Lower lobe of right lung (tissue), 2 donors: ENCODE results near the gene CCR7. TPM values are rescaled to one million over a fixed set of nuclear protein-coding genes. Genes with fewer than 3 reads are reported as not detected.
"Not testable (repeated sequence)": the region's sequence is repeated elsewhere in the genome, so short reads cannot be mapped to it uniquely, and the experiment has no call there.

Experiments used
- ATAC-seq, 2 donors: fragments of 200-7000 bp; cut with Tn5 transposase; one replicate each; pipeline ENCODE4 v1.9.1; 2020 to 2022; ENCODE audit warnings: mild to moderate bottlenecking in 2 of 2, moderate library complexity in 2 of 2
- DNase-seq: peaks from one replicate; pipeline ENCODE4 v3.0.0-alpha.2; 2020
- H3K27ac ChIP-seq: fragments of 200-600 bp; one replicate; pipeline ENCODE4 v1.8.0; 2022
- H3K27me3 ChIP-seq: fragments of 200-600 bp; one replicate; pipeline ENCODE4 v1.8.0; 2022; ENCODE audit warnings: low read depth
- H3K36me3 ChIP-seq: fragments of 200-600 bp; one replicate; pipeline ENCODE4 v1.8.0; 2022; ENCODE audit warnings: mild to moderate bottlenecking
- H3K4me1 ChIP-seq: fragments of 200-600 bp; one replicate; pipeline ENCODE4 v1.8.0; 2022
- H3K4me3 ChIP-seq: fragments of 200-600 bp; one replicate; pipeline ENCODE4 v1.8.0; 2022; ENCODE audit warnings: mild to moderate bottlenecking
- H3K9me3 ChIP-seq: fragments of 200-600 bp; one replicate; pipeline ENCODE4 v1.8.0; 2022
- CTCF ChIP-seq: fragments of 200-600 bp; IDR thresholded peaks from one replicate; pipeline ENCODE4 v1.8.0; 2022; ENCODE audit warnings: antibody characterized with exemption, mild to moderate bottlenecking
- intact Hi-C: fragments of 100-400 bp; cut with DNase I; formaldehyde crosslinking; loops from one replicate; pipeline ENCODE4 v1.11.0; 2022
- total RNA-seq: library from RNA; stranded (reverse); fragmentation: NEBNext Ultra II Directional; extraction: Animal tissue kit (Norgen Biotek cat#: 25700); gene quantifications from one replicate; pipeline ENCODE4 v1.2.1, GENCODE V29; 2021
- donor health status: DM: no; HTN: yes; CAD: no; lungs with severe emphysema.

Gene CCR7
- total RNA-seq, 1 donor from 2014 or later: 2.2 TPM

- ATAC-seq: peak; percentile 67 to 70
- Histone ChIP-seq H3K4me1 (peaks cover 72% of the 10 kb centered on the region), H3K36me3 (no peaks in the 10 kb centered on the region), H3K27ac (peak overlapping the region; percentile 81), H3K27me3 (no peaks in the 10 kb centered on the region), H3K9me3 (no peaks in the 10 kb centered on the region), H3K4me3 (no peak overlapping the region)
- no peak for TF ChIP-seq CTCF
- intact Hi-C loops: no loop called here
- peak; percentile 71 for DNase-seq
Measured at GRCh38 chr17:40548982-40549685, 16.1 kb downstream of the CCR7 start.

DNA sequence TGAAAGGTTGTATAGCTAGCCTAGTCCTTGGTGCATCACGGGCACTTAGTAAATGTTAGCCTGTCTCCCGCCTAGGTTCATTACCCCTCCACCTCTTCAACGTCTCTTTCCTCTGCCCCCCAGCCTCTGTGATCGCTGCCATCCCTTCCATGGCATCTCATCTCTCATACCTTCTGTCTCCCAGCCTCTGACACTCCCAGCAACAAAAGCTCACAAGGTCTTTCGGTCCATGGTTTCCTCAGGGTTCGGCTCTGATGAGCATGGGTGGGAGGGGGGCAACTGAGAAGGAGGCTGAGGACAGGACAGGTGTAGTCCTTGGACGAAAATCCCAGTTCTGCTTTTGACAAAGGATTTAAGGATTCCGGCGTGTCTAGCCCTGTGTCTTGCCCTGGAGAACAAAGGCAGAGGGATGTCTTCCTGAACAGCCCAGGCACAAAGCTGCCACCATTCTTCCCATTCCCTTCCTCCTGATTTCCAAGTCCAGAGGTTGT lies 16.7 kb downstream of the CCR7 start:
- Histone ChIP-seq H3K9me3 (no peaks in the 10 kb centered on the region), H3K36me3 (no peaks in the 10 kb centered on the region), H3K4me3 (no peak overlapping the region), H3K4me1 (peaks cover 72% of the 10 kb centered on the region), H3K27me3 (no peaks in the 10 kb centered on the region), H3K27ac (peak overlapping the region; percentile 81)
- intact Hi-C loops: no loop called here
- TF ChIP-seq CTCF: no peak
- DNase-seq: no peak
- ATAC-seq: no peak

- Histone ChIP-seq H3K27ac (peak overlapping the region; percentile 81), H3K9me3 (no peaks in the 10 kb centered on the region), H3K27me3 (no peaks in the 10 kb centered on the region), H3K36me3 (no peaks in the 10 kb centered on the region), H3K4me1 (peaks cover 72% of the 10 kb centered on the region), H3K4me3 (no peak overlapping the region)
- intact Hi-C loops: no loop called here
- ATAC-seq (no peak), DNase-seq (no peak)
- no peak for TF ChIP-seq CTCF
Measured at GRCh38 chr17:40547785-40548478, 17.3 kb downstream of the CCR7 start.

DNA sequence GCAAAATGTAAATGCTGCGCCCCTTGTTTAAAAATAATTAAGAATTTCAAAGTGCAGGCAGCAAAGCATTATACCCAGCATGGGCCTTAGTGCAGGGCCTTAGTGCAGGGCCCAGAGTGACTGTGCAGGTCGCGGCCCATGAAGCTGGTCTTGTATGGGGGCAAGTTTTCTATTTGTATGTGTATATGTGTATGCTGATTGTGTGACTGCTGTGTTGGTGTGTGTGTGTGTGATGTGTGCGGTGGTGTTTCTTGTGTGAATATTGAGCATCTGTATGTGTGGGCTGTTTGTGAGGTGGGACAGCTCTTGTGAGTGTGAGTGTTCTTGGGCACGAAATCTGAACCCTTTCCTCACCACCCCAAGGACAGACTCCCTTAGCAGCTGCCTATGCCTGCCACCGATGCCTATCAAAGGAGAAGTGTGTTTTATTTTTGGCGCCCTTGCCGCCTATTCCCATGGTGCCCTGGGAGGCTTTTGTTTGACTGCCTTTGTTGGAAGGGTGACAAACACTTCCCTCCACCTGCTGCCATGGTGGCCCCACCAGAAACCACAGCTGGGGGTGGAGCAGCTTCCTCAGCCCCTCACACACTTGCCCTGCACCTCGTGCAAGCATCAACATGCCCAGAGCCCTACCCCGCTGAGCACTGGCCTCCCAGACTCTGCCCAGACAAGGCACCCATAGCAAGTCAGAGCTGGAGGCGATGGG lies 18.0 kb downstream of the CCR7 start:
- TF ChIP-seq CTCF: no peak
- Histone ChIP-seq H3K4me3 (no peak overlapping the region), H3K9me3 (no peaks in the 10 kb centered on the region), H3K27ac (peak overlapping the region; percentile 81), H3K4me1 (peaks cover 72% of the 10 kb centered on the region), H3K27me3 (no peaks in the 10 kb centered on the region), H3K36me3 (no peaks in the 10 kb centered on the region)
- ATAC-seq (no peak), DNase-seq (no peak)
- intact Hi-C loops: no loop called here

DNA sequence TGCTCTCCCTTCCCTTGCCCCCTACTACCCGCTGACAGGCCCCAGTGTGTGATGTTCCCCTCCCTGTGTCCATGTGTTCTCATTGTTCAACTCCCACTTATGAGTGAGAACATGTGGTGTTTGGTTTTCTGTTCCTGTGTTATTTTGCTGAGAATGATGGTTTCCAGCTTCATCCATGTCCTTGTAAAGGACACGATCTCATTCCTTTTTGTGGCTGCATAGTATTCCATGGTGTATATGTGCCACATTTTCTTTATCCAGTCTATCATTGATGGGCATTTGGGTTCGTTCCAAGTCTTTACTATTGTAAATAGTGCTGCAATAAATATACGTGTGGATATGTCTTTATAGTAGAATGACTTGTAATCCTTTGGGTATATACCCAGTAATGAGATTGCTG lies 18.8 kb downstream of the CCR7 start:
- H3K4me3 ChIP-seq, H3K36me3 ChIP-seq, H3K27ac ChIP-seq, ATAC-seq, DNase-seq, H3K9me3 ChIP-seq, H3K27me3 ChIP-seq, intact Hi-C loops: not testable (repeated sequence)
- H3K4me1 ChIP-seq: peaks cover 72% of the 10 kb centered on the region
